Activated CD8-positive, alpha-beta memory T cell treated with anti-CD3 and anti-CD28 coated beads, Interleukin-2, amount 50 U/mL, for 1 hour (primary cell): Measurements from ENCODE around the gene MT1F.
"Not testable (repeated sequence)": the region's sequence is repeated elsewhere in the genome, so short reads cannot be mapped to it uniquely, and the experiment has no call there.

Experiments
- DNase-seq: peaks from one replicate; pipeline ENCODE4 v3.0.0-alpha.2; 2020; ENCODE audit errors: extremely low read depth

Gene MT1F

DNA sequence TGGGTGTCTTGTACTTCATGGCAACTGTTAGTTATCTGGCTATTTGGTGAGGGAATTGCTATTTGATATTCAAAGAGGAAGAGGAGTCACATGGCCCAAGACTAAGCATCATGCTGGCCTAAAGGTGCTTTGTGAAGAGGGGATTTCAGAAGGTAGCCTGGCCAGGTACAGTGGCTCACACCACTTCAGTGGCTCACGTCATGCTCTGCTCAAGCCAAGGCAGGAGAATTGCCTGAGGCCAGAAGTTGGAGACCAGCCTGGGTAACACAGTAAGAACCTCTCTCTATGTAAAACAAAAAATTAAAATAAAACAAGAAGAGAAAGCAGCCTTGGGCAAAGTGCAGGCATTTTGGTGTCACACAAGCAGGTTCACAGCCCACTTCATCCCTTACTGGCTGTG is 12.4 kb upstream of the MT1F start:
- DNase-seq: no peak

DNA sequence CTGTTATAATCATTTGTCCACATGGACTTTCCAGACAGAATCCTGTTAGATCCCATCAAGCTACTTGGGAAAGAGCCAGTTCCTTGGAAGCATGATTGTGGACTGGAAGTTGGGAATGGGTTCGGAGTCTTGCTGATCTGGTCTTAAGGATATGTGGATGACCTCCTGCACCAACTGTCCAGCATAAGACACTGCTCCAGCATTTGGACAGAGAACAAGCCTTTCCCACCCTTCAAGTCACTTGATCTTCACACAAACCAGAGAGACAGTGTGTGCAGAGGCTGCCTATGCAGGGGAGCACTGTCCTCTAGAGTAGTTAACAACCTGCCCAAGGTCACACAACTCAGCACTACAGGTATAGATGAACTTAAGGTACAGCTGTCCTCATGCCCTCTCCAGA is 11.9 kb upstream of the MT1F start:
- no peak for DNase-seq

DNA sequence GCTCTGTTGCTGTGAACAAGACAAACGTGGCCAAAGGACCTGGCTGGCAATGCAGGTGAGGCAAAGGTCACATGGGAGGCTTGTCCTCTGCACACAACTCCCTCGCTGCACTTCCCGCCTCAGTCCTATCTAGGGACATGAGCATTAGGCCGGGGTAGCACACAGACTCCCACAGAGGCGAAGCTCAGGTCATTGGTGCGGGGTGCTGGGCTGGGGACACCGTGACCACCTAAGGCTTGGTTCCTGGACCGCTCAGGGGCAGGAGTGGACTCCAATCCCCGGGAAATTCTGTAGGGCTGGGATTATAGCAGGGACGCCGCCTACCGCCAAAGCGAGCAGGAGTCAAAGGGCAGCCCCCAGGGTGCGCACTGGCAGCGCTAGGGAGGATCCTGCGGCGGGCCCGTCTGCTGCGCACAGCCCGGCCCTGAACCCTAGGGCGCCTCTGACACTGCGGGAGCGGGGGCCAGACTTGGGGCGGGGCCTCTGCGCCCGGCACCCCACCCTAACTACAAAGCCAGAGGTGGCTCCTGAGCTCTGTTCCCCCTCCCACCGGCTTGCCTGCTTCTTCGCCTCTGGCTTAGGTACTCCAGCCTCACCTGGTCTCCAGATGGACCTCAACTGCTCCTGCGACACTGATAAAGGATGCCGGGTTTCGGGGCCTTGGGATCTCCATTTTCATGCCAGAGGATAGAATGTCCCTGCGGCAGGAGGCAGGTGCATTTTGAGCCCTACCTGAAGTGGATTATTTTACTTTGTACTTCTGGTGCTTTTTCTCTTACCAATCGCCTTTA is 9.9 kb upstream of the MT1F start:
- no peak for DNase-seq

DNA sequence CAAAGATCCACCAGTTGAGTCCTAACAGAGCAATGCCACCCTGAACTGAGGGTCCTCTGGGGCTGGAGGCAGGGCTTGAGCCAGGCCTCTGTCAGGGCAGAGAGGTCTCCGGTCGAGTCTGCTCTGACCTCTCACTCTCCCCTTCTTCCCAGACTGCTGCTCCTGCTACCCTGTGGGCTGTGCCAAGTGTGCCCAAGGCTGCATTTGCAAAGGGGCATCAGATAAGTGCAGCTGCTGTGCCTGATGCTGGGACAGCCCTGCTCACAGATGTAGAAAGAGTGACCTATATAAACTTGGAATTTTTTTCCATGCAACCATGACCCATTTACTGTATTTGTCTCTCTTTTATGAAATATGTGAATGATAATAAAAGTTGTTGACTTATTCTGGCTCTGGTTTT is 8.5 kb upstream of the MT1F start:
- no peak for DNase-seq

DNA sequence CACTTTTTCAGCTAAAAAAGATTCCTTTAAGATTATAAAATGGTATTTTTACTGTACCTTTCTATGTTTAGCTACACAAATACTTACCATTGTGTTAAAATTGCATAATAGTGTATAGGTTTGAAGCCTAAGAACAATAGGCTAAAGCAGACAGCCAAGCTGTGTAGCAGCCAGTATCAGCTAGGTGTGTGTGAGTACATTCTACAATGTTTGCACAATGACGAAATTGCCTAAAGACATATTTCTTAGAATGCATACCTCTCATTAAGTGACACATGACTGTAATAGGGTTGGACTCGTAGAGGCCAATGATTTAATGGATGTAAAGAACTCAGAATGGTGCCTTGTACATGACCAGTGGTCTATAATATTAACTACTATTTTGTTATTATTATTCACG is 7.9 kb upstream of the MT1F start:
- no peak for DNase-seq

DNA sequence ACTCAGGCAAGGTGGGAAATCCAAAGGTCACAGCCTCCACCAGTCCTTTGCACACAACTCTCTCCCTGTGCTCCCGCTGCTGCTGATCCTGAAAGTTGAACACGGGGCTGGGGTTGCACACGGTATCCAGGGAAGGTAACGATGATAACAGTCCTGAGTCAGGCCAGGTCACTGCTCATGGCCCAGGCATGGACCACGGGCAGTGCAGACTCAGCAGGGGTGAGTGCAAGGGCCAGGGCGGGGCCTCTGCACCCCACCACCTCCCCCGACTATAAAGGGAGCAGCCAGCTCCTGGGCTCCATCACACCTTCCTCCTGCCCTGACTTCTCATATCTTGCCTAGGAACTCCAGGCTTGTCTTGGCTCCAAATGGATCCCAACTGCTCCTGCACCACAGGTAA is 6.2 kb upstream of the MT1F start, which contains the start of gene MT1B:
MT1B (plus strand) TSS at position 301 of the 400 bp plus-strand sequence; CDS start at position 369, 68 bp downstream.
- no peak for DNase-seq

DNA sequence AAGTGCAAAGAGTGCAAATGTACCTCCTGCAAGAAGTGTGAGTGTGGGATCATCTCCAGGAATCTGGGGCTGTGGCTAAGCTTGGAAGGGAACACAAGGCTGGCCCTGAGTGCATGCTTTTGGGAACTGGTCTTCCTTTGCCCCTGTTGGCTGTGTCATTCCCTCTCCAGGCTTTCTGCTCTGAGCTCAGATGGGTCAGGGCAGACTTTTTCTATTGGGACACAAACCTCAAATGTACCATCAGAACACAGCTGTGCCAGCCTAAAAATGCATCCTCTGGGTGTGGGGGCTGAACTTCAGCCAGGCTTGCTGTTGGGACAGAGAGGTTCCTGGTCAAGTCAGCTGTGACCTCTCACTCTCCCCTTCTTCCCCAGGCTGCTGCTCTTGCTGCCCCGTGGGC is 5.2 kb upstream of the MT1F start:
- no peak for DNase-seq

DNA sequence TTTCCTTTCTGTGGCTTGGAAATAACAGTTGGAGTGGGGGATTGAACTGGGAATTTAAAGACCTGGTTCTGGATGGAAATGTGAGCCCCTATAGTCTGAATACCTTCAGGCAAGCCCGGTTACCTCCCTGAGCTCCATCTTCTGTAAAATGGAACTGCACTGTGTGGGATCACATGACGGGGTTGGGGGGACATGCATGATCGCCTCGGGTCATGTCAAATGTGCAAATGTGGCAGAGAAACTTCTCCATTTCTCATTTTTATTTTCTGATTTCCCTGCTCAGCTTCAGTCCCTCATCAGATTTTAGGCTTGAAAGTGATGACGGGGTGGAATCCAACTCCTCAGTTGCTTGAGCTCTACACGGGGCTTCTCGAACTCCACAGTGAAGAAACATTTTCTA is 4.5 kb upstream of the MT1F start:
- DNase-seq: no peak

DNA sequence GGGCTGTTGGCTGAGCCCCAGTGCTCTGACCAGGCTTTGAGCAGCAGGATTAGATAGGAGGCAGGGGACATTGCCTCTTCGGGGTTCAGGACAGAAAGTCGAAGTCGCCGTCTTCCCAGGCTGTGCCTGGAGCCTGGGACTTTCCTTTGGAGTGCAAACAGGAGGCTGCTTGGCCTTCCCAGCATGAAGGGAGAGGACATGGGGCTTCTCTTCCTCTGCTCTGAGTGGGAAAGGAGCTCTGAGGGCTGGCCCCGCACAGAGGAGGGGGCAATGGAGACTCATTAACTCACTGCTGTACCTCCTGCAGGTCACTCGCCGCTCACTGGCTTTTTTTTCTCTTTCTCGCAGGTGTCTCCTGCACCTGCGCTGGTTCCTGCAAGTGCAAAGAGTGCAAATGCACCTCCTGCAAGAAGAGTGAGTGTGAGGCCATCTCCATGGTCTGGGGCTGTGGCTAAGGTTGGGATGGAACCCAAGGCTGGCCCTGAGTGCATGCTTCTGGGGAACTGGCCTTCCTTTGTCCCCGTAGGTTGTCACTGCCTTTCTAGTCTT is 642 bp downstream of the MT1F start:
- no peak for DNase-seq

DNA sequence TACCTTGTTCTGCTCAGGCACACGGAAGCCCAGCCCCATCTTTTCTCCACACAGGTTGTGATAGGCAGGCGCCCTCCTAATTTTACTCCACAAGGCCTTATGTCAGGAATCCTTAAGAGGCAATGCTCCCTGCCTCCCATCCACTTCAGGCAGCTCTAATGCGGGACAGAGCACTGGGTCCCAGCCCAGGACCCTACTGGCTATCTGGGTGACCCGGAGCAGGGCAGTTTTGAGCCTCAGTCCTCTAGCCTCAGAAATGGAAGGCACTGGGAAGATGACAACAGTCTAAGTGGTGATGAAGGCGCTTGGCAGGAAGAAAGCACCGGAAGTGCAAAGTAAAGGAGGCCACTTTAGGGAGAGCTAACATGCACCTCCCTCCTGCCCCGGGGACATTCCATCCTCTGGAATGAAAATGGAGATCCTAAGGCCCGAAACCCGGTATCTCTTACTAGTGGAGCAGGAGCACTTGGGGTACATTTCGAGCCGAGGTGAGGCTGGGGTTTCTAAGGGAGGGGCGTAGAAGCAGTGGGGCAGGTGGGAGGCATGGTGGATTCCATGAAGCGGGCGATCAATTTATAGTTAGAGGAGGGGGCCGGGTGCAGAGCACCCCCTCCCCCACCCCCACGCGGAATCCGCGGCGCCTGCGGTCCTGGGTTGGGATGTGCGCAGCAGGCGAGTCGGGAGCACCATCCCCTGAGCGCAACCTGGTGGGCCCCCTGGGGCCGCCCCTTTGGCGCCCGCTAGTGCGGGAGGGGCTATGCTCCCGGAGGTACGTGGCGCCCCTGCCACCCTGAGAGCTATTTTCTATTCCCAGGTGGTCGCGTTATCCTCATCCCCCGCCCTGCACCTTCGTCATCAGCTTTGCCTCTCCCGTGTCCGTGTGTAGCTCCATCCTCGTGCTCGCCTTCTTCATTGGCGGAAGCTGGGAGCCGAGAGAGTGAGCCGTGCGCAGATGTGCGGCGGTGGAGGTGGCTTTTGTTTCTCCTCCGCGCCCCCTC is 4.9 kb downstream of the MT1F start:
- no peak for DNase-seq

DNA sequence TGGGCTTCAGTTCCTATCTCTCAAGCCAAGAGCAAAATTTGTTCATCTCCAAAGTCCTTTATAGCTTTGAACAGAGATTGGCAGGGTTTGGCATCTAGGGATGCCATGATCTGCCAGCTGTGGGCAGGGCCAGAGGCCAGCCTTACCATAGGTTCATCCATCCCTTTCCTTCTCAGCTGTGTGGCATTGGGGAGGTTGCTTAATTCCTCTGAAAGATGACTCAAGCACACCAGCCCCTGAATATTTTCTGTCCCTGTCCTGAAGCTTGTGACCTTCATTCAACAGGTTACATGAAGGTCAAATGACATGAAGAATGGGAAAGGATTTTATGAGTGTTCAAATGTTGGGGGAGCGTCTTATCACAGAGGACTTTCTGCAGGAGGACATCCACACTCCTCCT is 6.7 kb downstream of the MT1F start:
- DNase-seq: no peak

DNA sequence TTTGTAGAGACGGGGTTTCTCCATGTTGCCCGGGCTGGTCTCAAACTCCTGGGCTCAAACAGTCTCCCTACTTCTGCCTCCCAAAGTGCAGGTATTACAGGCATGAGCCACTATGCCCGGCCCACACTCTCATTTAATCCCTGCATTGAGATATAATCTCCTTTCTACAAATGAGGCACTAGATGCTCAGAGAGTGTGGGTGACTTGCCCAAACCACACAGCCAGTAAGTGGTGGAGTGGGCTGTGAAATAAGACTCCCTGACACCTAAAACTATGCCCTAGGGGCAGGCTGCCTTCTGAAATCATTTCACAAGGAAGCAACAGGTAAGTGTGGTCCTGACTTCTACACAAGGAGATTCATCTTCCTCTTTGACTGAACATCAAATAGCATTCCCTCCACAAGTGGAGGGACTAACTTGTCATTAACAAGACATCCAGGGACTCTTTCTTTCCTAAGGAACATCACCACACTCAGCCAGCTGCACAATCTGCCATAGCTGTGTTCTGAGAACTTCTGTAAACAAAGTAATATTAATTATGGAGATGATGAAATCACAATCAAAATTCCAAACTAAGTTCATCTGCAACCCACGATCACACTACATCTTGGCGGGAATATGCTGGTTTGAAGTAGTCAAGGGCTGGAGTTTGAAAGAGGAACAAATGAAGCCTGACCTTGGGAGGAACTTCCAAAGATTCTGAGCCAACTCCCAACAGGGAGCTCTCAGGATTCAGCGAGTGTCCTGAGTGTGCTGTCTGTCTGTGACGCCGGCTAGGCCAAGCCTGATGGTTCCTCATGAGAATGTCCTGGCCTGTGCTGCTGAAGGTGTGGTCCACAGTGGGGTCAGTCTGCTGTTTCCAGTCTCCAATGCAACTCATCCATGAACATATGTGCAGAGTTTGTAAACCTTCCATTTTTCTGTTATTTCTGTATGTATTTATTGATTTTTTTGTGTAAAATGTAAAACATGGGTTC is 7.8 kb downstream of the MT1F start:
- DNase-seq: not testable (repeated sequence)

DNA sequence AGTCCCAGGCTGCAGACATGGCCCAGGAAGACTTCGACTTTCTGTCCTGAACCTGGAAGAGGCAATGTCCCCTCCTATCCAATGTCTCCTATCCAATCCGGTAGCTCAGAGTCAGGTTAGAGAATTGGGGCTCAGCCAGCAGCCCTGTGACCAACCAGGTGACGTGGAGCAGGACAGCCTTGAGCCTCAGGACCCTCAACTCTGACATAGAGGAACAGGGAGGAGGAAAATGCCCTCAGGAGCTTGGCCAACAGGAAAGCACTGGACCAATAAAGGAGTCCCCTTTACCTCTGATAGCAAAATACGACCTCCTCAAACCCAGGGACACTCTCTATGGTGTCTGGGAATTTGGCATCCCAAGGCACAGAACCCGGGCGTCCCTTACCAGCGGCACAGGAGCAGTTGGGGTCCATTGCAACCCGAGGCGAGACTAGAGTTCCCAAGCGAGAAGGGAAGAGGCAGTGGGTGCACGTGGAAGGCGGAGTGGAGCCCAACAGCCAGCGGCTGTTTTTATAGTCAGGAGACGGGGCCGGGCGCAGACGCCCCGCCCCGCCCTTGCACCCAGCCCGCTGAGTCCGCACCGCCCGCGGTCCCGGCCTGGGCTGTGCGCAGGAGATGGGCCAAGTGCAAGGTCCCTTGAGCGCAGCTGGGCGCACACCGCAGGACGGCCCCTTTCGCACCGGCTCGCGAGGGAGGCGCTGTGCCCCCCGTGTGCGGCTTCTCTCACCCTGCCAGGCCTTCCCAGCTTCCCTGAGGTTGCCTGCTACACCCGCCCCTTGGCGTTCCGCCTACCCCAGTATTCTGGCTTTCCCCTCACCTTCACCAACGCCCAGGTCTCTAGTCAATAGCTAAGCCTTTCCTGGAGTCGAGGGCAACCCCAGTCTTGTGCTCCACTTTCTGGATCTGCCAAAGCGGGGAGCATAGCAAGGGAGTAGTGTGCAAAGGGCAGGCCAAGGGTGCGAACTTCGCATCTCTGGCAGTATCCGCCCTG is 10.1 kb downstream of the MT1F start, which contains the start of gene MT1G:
MT1G (minus strand) TSS at position 485 of the 991 bp plus-strand sequence; CDS start at position 413, 72 bp downstream.
- no peak for DNase-seq

DNA sequence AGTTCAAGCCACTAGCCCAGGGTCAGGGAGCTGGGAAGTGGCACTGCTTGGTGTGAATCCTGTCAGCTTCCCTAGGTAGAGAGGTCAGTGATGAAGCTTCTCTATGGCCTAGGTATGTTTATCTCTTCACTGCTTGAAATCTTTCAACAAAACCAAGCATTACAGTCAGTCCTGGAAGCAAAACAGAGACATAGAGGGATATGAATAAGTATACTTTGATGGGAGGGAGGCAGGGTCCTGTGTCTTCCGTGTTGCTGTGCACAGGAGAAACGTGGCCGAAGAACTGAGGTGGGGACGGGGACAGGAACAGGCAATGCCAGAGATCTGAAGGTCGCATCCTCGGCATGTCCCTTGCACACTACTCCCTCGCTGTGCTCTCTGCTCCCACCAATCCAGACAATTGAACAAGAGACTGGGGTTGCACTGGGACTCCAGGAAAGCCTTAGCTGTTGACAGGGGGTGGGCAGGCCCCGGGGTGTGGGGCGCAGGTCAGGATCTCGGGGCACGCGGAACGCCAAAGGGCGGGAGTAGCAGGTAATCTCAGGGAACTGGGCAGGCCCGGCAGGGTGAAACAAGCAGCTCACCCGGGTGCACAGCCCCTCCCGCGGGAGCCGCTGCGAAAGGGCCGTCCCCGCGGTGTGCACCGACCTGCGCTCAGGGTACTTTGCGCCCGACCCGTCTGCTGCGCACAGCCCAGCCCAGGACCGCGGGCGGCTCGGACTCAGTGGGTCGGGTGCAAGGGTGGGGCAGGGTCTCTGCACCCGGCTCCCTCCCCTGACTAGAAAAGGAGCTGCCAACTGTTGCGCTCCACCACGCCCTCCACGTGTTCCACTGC is 11.5 kb downstream of the MT1F start, which contains the start of gene MT1H:
MT1H (plus strand) TSS at position 810 of the 835 bp plus-strand sequence. CDS start 71 bp downstream, outside the sequence.
- no peak for DNase-seq

DNA sequence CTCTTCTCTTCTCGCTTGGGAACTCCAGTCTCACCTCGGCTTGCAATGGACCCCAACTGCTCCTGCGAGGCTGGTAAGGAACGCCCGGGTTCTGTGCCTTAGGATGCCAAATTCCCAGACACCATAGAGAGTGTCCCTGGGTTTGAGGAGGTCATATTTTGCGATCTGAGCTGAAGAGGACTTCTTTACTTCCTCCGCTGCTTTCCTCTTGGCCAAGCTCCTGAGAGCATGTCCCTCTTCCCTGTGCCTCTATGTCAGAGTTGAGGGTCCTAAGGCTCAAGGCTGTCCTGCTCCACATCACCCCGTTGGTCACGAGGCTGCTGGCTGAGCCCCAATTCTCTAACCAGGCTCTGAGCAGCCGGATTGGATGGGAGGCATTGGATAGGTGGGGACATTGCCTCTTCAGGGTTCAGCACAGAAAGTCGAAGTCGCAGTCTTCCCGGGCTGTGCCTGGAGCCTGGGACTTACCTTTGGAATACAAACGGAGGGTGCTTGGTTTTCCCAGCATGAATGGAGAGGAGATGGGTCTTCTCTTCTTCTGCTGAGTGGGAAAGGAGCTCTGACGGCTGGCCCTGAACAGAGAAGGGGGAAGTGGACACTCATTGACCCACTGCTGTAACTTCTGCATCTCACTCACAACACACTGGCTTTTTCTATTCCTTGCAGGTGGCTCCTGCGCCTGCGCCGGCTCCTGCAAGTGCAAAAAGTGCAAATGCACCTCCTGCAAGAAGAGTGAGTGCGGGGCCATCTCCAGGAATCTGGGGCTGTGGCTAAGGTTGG is 12.3 kb downstream of the MT1F start:
- DNase-seq: no peak

DNA sequence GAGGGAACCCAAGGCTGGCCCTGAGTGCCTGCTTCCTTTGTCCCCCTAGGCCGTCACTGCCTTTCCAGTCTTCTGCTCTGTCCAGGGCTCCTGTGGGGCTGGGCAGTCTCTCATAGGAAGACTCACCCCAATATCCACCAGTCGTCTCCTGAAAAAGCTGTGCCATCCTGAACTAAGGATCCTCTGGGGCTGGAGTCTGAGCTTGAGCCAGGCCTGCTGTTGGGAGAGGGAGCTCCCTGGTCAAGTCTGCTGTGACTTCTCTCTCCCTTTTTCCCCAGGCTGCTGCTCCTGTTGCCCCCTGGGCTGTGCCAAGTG is 12.8 kb downstream of the MT1F start:
- DNase-seq: no peak

DNA sequence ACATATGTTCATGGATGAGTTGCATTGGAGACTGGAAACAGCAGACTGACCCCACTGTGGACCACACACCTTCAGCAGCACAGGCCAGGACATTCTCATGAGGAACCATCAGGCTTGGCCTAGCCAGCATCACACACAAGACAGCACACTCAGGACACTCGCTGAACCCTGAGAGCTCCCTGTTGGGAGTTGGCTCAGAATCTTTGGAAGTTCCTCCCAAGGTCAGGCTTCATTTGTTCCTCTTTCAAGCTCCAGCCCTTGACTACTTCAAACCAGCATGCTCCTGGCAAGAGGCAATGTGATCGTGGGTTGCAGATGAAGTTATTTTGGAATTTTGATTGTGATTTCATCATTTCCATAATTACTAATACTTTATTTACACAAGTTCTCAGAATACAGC is 13.9 kb downstream of the MT1F start:
- DNase-seq: not testable (repeated sequence)

DNA sequence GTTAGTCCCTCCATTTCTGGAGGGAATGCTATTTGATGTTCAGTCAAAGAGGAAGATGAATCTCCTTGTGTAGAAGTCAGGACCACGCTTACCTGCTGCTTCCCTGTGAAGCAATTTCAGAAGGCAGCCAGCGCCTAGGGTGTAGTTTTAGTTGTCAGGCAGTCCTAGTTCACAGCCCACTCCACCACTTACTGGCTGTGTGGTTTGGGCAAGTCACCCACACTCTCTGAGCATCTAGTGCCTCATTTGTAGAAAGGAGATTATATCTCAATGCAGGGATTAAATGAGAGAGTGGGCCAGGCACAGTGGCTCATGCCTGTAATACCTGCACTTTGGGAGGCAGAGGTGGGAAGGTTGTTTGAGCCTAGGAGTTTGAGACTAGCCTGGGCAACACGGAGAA is 14.4 kb downstream of the MT1F start:
- not testable (repeated sequence) for DNase-seq
